Measurements from ENCODE around the gene RIPOR1.
"Not testable (repeated sequence)": the region's sequence is repeated elsewhere in the genome, so short reads cannot be mapped to it uniquely, and the experiment has no call there.

The RIPOR1 gene

DNA sequence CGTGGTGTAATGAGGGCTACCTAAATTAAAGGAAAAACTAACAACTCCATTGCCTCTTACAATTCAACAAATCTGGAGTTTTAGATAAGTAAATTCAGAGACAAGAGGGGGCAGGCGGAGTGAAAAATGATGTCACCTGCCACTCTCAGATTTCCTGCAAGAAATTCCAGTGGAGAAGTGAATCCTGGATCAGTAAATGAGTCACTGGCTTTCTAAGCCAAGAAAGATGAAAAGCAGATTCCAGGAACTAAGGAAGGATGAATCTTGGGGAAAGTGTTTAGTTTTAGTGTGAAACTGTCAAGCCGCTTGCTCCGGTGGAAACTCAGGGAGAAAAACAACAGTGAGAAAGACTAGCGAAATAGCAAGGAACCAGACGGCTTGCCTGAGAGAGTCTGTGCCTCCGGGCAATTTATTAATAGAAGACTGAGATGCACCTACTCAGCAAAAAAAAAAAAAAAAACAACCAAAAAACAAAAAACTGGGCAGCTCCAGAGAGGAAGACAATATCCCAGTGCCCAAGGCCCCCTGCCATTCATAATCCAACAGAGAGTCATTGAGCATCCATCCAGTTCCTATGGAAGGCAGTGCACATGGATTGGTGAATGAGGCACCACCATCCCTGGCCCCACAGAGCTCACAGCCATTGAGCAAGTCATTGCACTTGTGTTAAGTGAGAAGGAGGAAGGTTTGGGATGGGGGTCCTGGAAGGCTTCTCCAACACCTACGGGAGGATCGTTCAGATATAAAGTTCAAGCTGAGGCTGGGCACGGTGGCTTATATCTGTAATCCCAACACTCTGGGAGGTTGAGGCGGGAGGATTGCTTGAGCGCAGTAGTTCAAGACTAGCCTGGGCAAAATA, 12.1 kb upstream of the RIPOR1 start:
- no peak for DNase-seq (ENCODE audit: low spot score)

- DNase-seq (ENCODE audit: low spot score), result no peak
Observed at GRCh38 chr16:67517155-67517445, 11.5 kb upstream of the RIPOR1 start.

DNA sequence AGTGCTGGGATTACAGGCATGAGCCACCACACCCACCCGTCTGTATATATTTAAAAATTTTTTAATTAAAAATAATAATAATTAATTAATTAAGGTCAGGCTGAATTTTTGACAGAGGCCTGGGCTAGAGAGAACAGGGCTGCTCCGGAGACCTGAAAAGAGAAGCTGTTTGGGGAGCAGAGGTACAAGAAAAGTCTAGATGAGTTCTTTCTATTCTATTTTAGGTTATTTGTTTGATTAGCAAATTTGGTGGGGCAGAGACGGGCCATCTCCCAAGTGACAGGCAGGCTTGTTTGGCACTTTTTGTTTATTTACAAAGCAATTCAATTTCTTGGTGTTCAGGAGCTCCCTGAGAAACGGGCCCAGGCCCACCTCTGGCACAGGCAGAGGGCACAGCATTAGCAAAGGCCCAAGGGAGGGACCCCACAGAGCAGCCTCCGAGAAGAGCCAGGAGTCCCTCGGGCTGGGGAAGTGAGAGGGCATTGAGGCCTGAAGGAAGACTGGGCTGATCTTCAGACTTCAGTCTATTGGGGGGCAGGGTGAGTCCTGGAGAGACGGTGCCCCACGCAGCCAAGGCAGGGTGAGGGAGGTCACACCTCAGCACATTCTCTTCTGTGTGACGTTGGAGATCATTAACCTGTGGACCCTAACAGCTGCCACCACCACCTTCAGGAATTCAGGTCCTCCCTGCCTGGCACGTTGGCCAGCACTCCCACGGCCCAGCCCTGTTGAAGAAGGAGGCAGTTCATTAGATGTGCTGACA, 10.8 kb upstream of the RIPOR1 start:
- DNase-seq (ENCODE audit: low spot score), result peak; percentile 86

GRCh38 chr16:67518676-67519075, 10.0 kb upstream of the RIPOR1 start:
- peak; percentile 11 for DNase-seq (ENCODE audit: low spot score)

- no peak for DNase-seq (ENCODE audit: low spot score)
Observed at GRCh38 chr16:67519242-67519641, 9.4 kb upstream of the RIPOR1 start.

- DNase-seq (ENCODE audit: low spot score), result peak; percentile 89
Observed at GRCh38 chr16:67521095-67521804, 7.4 kb upstream of the RIPOR1 start.

GRCh38 chr16:67525176-67525860, 3.3 kb upstream of the RIPOR1 start:
- DNase-seq (ENCODE audit: low spot score), result no peak

DNA sequence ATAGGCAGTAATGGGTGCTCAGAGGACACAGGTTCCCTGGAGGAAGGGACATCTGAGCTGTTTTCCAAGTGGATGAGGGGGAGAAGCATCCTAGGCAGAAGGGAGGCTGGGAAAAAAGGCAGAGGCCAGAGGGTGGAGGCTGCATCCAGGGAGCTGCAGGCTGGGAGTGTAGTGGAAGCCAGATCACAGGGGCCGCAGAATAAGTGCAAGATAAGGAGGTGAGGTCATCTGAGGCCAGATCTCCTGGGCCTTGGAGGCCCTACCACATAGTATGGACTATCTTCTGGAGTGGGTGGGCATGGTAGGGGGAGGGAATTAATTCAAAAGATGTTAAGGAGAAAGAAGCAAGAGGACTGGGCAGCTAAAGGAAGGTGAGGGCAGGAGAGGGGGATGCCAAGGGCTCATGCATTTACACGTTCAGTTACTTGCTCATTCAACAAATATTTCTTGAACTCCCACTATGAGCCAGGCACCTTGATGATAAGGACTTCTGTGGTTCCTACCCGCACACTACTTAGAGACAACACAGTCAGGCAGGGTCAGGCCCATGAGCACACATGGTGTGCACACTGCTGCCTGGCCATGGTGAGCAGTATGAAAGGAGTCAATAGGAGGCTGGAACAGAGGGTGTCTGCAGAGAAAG, 2.4 kb upstream of the RIPOR1 start:
- no peak for DNase-seq (ENCODE audit: low spot score)

DNA sequence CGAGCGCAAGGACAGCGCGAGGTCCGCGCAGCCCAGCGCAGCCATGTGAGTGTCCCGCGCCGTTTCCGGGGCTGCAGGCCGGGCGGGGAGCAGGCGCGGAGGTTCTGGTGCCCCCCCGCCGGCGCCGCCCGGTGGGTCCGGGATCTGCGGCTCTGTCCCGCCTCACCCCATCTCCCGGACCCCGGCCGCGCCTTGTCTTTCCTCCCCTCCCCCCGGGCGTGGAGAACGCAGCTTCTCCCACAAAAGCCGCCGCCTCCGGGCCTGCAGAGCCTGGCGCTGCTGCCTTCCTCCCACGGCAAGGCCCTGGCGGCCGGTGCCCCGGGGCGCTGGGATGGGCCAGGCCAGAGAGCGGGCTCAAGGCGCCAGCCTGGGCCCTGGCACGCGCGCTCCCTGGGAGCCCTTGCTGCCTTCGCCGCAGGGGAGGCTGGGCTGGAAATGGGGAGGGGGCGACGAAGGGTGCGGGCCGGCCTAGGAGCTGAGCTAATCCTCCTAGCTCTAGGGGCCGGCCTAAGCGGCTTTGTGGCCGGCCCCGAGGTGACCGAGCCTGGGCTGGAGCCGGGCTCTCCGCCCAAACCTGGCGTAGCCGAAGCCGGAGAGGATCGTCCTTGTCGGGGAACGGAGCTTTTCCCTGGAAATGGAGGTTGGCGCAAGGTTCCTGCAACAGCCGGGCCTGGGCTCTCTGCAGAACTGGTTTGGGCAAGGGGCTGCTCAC, 397 bp downstream of the RIPOR1 start:
- no peak for DNase-seq (ENCODE audit: low spot score)

DNA sequence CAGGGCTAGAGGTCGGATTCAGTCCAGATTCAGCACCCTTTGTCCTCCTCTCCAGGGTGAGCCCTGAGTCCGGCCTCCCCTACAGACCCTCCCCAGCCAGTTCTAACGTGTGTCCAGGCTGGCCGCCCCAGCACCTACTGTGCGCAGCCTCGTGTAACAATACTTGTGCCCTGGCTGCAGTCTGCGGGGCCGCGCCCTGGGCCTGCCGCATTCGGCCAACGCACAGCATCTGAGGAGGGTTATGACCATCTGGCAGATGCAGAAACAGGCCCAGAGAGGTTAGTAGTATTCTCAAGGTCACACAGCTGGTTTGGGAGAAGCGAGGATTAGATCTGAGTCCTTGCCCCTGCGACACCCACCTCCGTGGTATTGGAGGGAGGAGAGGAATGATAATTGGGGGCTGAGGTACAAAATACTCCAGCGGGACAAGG, 968 bp downstream of the RIPOR1 start:
- no peak for DNase-seq (ENCODE audit: low spot score)

- DNase-seq (ENCODE audit: low spot score), result peak; percentile 72
Observed at GRCh38 chr16:67530013-67530939, 1.6 kb downstream of the RIPOR1 start.

DNA sequence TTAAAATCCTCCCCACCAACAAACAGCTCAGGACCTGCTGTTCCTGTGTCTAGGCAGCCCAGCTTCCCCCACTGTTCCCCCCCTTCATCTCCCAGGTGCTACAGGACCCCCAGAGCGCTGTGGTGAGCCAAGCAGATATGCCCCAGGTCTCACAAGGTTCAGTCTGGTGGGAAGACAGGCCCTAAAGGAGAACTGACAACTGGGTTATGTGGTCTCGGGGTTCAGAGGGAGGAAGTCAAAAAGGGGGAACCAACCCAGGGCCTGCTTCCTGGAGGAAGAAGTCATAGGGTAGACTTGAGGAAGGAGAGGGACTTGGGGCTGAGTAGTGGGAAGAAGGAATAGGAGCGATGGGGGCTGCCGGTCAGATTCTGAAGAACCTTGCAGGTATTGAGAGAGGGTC, 2.6 kb downstream of the RIPOR1 start:
- DNase-seq (ENCODE audit: low spot score), result peak; percentile 59

DNA sequence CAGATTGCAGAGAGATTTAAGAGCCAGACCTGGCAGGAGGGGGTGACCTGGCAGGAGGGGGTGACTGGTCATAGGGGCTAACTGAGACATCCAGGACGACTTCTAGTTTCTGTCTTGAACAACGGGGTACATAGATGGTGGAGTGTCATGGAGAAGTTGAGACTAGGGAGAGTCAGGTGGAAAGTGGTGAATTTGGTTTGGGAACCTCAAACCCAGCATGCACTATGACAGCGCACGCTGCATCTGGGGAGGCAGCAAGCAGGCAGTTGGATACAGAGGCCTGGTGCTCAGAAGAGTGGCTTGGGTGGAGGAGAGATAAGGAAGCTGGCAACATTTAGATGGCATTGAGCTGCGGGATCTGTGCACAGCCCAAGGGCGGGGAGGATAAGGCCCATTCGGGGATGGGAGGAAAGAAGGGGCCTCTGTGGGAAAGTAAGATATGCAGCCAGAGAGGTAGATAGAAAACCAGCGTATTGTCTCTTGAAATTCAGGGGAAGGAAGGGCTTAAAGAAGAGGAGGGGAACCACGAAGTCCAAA, 4.5 kb downstream of the RIPOR1 start:
- DNase-seq (ENCODE audit: low spot score), result no peak

DNA sequence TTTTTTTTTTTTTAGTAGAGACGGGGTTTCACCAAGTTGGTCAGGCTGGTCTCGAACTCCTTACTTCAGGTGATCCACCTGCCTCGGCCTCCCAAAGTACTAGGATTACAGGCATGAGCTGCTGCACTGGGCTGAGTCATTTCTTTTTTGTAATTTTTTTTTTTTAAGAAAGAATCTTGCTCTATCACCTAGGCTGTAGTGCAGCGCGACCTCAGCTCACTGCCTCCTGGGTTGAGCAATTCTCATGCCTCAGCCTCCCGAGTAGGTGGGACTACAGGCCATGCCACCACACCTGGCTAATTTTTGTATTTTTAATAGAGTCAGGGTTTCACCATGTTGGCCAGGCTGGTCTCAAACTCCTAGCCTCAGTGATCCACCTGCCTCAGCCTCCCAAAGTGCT, 5.4 kb downstream of the RIPOR1 start:
- not testable (repeated sequence) for DNase-seq (ENCODE audit: low spot score)

GRCh38 chr16:67534431-67534830, 5.8 kb downstream of the RIPOR1 start:
- DNase-seq (ENCODE audit: low spot score), result no peak

DNA sequence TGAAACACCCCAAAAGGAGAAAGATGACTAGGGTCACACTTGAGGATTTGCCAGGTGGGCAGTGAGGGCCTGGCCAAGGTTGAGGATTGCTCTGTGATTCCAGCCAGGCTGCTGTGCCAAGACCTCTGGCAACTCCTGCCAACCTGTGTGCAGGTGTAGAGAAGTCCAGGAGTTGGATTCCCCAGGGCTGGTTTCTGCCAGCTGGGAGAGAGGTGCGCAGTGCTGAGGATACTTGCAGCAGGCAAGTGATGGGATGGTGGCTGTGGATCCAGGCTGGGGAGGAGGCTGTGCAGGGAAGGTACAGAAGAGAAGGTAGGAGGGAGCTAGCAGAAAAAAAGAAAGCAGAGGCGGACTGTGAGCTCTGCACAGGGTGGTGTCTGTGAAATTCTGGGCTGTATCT, 6.6 kb downstream of the RIPOR1 start:
- DNase-seq (ENCODE audit: low spot score), result no peak

DNA sequence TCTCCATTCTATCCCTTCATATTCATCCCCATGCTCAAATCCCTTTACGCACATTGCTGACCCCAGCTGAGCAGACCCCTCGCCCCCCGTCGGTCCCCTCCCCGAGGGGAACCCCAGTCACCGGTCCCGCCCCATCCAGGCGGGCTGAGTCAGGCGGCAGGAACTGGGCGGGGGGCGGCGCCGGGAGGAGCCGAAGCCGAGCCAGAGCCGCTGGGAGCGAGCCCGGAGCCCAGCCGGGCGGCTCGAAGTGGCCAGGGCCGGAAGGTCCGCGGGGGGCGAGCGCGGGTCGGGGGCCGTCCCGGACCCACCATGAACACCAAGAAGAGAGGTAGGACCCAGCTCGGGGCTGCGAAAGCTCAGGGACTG, 8.6 kb downstream of the RIPOR1 start:
- no peak for DNase-seq (ENCODE audit: low spot score)

GRCh38 chr16:67537636-67538591, 9.3 kb downstream of the RIPOR1 start:
- DNase-seq (ENCODE audit: low spot score), result peak; percentile 69

GRCh38 chr16:67538666-67539101, 10.1 kb downstream of the RIPOR1 start:
- DNase-seq (ENCODE audit: low spot score), result no peak

All from germinal center (tissue), 1 donor.